ENCODE data around the gene LRRC34. TPM values are rescaled to one million over a fixed set of nuclear protein-coding genes. Genes with fewer than 3 reads are reported as not detected.

The LRRC34 gene, protein sequence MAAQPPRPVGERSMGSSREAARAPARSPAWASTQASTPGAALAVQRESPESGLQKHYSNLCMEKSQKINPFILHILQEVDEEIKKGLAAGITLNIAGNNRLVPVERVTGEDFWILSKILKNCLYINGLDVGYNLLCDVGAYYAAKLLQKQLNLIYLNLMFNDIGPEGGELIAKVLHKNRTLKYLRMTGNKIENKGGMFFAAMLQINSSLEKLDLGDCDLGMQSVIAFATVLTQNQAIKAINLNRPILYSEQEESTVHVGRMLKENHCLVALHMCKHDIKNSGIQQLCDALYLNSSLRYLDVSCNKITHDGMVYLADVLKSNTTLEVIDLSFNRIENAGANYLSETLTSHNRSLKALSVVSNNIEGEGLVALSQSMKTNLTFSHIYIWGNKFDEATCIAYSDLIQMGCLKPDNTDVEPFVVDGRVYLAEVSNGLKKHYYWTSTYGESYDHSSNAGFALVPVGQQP
- total RNA-seq: 1.6 TPM
- long read RNA-seq: 0 reads

DNA sequence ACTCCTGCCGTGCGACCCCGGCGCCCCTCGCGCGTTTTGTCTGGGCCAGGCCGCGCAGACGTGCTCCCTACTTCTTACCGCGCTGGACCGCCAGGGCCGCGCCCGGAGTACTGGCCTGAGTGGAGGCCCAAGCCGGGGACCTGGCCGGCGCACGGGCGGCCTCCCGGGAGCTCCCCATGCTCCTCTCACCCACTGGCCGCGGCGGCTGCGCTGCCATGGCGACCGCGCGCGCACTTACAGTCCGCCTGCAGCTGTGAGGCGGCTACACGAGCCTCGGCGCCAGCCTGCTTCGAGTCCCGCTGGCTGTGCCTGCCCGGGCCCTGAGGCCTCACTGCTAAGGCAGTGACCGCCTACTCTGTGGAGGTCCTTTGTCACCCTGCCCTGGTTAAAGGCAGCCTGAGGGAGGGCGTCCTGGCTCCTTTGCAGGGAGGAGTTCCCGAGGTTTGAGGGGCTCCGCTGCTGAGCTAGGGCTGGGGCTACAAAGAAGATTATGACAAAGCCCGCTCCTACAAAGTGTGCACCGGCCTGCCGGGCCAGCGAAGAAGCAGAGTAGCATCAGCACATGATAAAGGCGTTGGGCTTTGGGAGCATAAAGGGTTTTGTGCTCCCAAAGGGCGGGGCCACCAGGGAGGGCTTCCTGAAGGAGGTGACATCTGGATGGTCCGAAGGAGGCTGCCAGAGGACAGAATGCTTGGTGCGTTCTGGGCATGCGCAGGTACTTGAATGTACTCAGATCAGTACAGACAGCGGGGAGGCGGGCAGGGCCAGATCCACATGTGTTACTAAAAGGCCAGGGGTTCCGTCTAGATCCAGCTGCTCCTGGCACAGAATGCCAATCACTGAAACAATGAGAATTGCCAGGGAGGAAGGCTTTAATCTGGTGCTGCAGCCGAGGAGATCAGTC lies at the start of gene LRRC34, which contains the start of gene LRRIQ4:
LRRC34 (minus strand) TSS at position 573 of the 904 bp plus-strand sequence; CDS start at position 217, 356 bp downstream.
LRRIQ4 (plus strand) TSS at position 539 of the 904 bp plus-strand sequence. CDS start 9,052 bp downstream, outside the sequence.
- TF ChIP-seq, protein P1, sequence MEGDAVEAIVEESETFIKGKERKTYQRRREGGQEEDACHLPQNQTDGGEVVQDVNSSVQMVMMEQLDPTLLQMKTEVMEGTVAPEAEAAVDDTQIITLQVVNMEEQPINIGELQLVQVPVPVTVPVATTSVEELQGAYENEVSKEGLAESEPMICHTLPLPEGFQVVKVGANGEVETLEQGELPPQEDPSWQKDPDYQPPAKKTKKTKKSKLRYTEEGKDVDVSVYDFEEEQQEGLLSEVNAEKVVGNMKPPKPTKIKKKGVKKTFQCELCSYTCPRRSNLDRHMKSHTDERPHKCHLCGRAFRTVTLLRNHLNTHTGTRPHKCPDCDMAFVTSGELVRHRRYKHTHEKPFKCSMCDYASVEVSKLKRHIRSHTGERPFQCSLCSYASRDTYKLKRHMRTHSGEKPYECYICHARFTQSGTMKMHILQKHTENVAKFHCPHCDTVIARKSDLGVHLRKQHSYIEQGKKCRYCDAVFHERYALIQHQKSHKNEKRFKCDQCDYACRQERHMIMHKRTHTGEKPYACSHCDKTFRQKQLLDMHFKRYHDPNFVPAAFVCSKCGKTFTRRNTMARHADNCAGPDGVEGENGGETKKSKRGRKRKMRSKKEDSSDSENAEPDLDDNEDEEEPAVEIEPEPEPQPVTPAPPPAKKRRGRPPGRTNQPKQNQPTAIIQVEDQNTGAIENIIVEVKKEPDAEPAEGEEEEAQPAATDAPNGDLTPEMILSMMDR (IDR thresholded peaks at IDR 0.05; ENCODE audit: borderline replicate concordance): peak; percentile 25
- intact Hi-C loops (cut with micrococcal nuclease): no loop called here

DNA sequence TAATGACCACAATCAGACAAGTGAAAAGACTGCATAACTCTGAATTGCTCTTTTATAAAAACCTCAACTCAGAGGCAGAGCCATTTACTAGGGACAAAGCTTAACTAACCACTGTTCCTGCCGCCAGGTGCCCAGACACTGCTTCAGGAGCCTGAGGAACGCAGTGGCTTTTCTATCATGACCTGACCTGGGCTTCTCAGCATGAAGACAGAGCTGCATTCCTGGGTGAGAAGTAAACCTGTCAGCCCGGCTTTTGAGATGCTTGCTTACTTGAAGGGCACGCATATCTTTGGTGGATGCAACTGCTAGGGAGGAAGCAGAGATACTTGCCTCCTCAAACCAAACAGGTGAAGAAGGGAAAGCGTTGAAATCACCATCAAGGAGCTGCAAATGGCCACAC lies 49.2 kb upstream of the LRRC34 start:
- TF ChIP-seq, protein P1 (IDR thresholded peaks at IDR 0.05; ENCODE audit: borderline replicate concordance): no peak
- intact Hi-C loops (cut with micrococcal nuclease): loop anchor here (10.0 kb wide), 1 partner anchor 163 kb away; no protein-coding TSS in a partner anchor
- Histone ChIP-seq H3K4me3 (no peak overlapping the region), H3K36me3 (no peaks in the 10 kb centered on the region), H3K27me3 (ENCODE audit: low read depth) (peaks cover 15% of the 10 kb centered on the region), H3K4me1 (peaks cover 5% of the 10 kb centered on the region), H3K9me3 (replicated peaks) (no peaks in the 10 kb centered on the region), H3K27ac (replicated peaks) (no peak overlapping the region)
- DNase-seq: no peak

More for the DNA sequence above, at the start of gene LRRC34, which contains the start of gene LRRIQ4:
- Histone ChIP-seq H3K9me3 (replicated peaks) (peaks cover 14% of the 10 kb centered on the region), H3K27ac (replicated peaks) (peak within 1 kb of the TSS; percentile 82), H3K4me3 (peak within 1 kb of the TSS; percentile 79), H3K4me1 (peaks cover 35% of the 10 kb centered on the region), H3K27me3 (ENCODE audit: low read depth) (no peaks in the 10 kb centered on the region), H3K36me3 (no peaks in the 10 kb centered on the region)
- peak; percentile 80 for DNase-seq

DNA sequence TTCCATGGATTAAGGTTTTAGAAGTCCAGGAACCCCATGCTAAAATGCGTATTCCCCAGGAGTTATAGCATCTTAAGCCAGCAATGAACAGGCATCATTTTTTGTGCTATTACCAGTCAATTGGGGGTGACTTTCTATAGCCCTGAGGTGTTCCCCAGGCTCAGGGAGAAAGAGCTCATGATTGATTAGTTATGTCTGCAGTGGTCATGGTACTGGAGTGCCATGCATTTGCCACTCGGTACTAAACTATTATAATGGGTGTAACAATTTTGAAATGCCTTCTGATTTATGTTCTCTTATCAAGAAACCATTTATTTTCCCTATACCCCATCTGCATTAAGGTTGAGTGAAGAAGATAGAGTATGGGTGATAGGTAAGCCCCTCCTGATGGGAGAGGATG lies 45.1 kb upstream of the LRRC34 start:
- no peaks in the 10 kb centered on the region for H3K9me3 ChIP-seq (replicated peaks)
- H3K27me3 ChIP-seq (ENCODE audit: low read depth): peaks cover 15% of the 10 kb centered on the region
- DNase-seq: no peak
- TF ChIP-seq, protein P1 (IDR thresholded peaks at IDR 0.05; ENCODE audit: borderline replicate concordance): no peak
- no peak overlapping the region for H3K4me3 ChIP-seq
- H3K27ac ChIP-seq (replicated peaks): no peak overlapping the region
- no peaks in the 10 kb centered on the region for H3K4me1 ChIP-seq
- H3K36me3 ChIP-seq: no peaks in the 10 kb centered on the region
- intact Hi-C loops (cut with micrococcal nuclease): no loop called here

DNA sequence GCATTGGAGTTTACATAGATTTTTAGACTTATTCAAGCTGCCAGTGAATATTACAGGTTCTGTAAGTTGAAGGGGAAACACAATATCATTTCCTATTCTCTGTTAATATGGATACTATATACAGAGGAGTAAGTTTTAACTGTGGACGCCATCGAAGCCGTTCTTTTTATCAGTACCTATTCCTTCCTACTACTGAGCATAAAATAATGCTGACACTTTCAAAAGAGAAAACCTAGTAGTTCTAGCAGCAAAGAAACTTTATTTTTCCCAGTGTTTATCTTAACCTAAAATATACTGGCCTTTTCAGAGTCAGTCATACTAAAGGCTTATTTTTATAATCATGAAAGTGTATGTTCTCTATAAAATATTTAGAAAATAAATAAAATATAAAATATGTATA lies 42.8 kb upstream of the LRRC34 start:
- Histone ChIP-seq H3K4me3 (no peak overlapping the region), H3K9me3 (replicated peaks) (no peaks in the 10 kb centered on the region), H3K27ac (replicated peaks) (no peak overlapping the region), H3K36me3 (no peaks in the 10 kb centered on the region), H3K27me3 (ENCODE audit: low read depth) (peaks cover 11% of the 10 kb centered on the region), H3K4me1 (no peaks in the 10 kb centered on the region)
- DNase-seq: no peak
- intact Hi-C loops (cut with micrococcal nuclease): no loop called here
- TF ChIP-seq, protein P1 (IDR thresholded peaks at IDR 0.05; ENCODE audit: borderline replicate concordance): no peak

DNA sequence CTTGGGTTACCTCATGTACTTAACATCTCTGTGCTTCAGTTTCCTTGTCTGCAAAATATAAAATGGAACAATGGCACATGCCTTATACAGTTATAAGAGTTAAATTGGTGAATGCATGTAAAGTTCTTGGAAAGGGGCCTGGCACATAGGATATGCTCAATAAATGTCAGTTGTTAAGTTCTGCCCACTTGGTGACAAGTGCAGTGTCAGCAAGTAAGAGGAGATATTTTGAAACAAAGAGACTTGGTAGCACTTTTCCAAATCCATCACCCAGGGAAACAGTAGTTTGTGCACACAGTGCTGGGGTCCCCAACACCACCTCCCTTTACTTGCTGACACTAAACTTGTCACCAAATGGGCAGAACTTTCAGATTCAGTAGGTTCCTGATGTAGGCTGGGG lies 37.9 kb upstream of the LRRC34 start:
- no peaks in the 10 kb centered on the region for H3K27me3 ChIP-seq (ENCODE audit: low read depth)
- TF ChIP-seq, protein P1 (IDR thresholded peaks at IDR 0.05; ENCODE audit: borderline replicate concordance): no peak
- no peak for DNase-seq
- no peaks in the 10 kb centered on the region for H3K9me3 ChIP-seq (replicated peaks)
- no peak overlapping the region for H3K27ac ChIP-seq (replicated peaks)
- H3K4me1 ChIP-seq: no peaks in the 10 kb centered on the region
- intact Hi-C loops (cut with micrococcal nuclease): no loop called here
- no peaks in the 10 kb centered on the region for H3K36me3 ChIP-seq
- H3K4me3 ChIP-seq: no peak overlapping the region
